Mesenchymal stem cell (in vitro differentiated cells and primary cell): ENCODE data around the gene LGR6.

Experiments
- DNase-seq: peaks from one replicate; pipeline ENCODE4 v3.0.0-alpha.2; 2013
- H2AFZ ChIP-seq: one replicate; pipeline ENCODE4 v1.6.1; 2013; ENCODE audit warnings: low read depth, mild to moderate bottlenecking, control low read depth, inconsistent platforms, low read length, moderate library complexity
- H2AK5ac ChIP-seq: 2 replicates; pipeline ENCODE4 v1.6.1; 2013; ENCODE audit warnings: low read length, moderate library complexity, mild to moderate bottlenecking, inconsistent platforms; ENCODE audit not compliant: severe bottlenecking
- H2BK120ac ChIP-seq: one replicate; pipeline ENCODE4 v1.6.1; 2013; ENCODE audit warnings: low read depth, mild to moderate bottlenecking, inconsistent platforms, low read length, moderate library complexity
- H2BK12ac ChIP-seq, 2 experiments: one replicate each; pipeline ENCODE4 v1.6.1; 2013; ENCODE audit warnings: inconsistent platforms in 2 of 2, low read length in 2 of 2, mild to moderate bottlenecking in 2 of 2, moderate library complexity in 2 of 2, control low read depth in 1 of 2
- H2BK15ac ChIP-seq: one replicate; pipeline ENCODE4 v1.6.1; 2013; ENCODE audit warnings: mild to moderate bottlenecking, low read depth, inconsistent platforms; ENCODE audit not compliant: poor library complexity, severe bottlenecking
- H2BK5ac ChIP-seq: 2 replicates; pipeline ENCODE4 v1.6.1; 2013; ENCODE audit warnings: low read depth, mild to moderate bottlenecking, low read length, control low read depth, inconsistent platforms; ENCODE audit not compliant: poor library complexity, severe bottlenecking
- H3K14ac ChIP-seq, 2 experiments: one replicate each; pipeline ENCODE4 v1.6.1; 2013; ENCODE audit warnings: inconsistent platforms in 2 of 2, low read length in 2 of 2, control low read depth in 1 of 2, mild to moderate bottlenecking in 1 of 2, moderate library complexity in 1 of 2
- H3K18ac ChIP-seq, 2 experiments: one replicate each; pipeline ENCODE4 v1.6.1; 2013; ENCODE audit warnings: inconsistent platforms in 2 of 2, low read length in 2 of 2, control low read depth in 1 of 2, low read depth in 1 of 2, mild to moderate bottlenecking in 1 of 2
- H3K23ac ChIP-seq, 2 experiments: one replicate each; pipeline ENCODE4 v1.6.1; 2013; ENCODE audit warnings: inconsistent platforms in 2 of 2, low read length in 2 of 2, mild to moderate bottlenecking in 2 of 2, moderate library complexity in 2 of 2, control low read depth in 1 of 2
- H3K27ac ChIP-seq: 2 replicates; pipeline ENCODE4 v1.5.1; 2013; ENCODE audit warnings: mild to moderate bottlenecking, moderate library complexity, low read length, control low read depth, inconsistent platforms; ENCODE audit not compliant: poor library complexity, severe bottlenecking
- H3K27me3 ChIP-seq, 2 experiments: 2 replicates each; pipeline versions ENCODE4 v1.6.1 to v1.7.0; 2013; ENCODE audit warnings: low read length in 2 of 2, mild to moderate bottlenecking in 2 of 2, moderate library complexity in 2 of 2, control low read depth in 1 of 2, inconsistent platforms in 1 of 2; ENCODE audit not compliant: control insufficient read depth in 1 of 2, insufficient read depth in 1 of 2
- H3K36me3 ChIP-seq, 2 experiments: 2 replicates each; pipeline versions ENCODE4 v1.6.1 to v1.7.0; 2013; ENCODE audit warnings: low read length in 2 of 2, control low read depth in 1 of 2, inconsistent platforms in 1 of 2, low read depth in 1 of 2, mild to moderate bottlenecking in 1 of 2; ENCODE audit not compliant: insufficient read depth in 2 of 2, control insufficient read depth in 1 of 2
- H3K4ac ChIP-seq, 2 experiments: one replicate each; pipeline ENCODE4 v1.6.1; 2013; ENCODE audit warnings: inconsistent platforms in 2 of 2, low read length in 2 of 2, mild to moderate bottlenecking in 2 of 2, moderate library complexity in 2 of 2, control low read depth in 1 of 2, low read depth in 1 of 2
- H3K4me1 ChIP-seq: 2 replicates; pipeline ENCODE4 v1.6.1; 2013; ENCODE audit warnings: low read depth, low read length, control low read depth; ENCODE audit not compliant: control insufficient read depth, insufficient read depth
- H3K4me2 ChIP-seq: 2 replicates; pipeline ENCODE4 v1.6.1; 2013; ENCODE audit warnings: low read length, mild to moderate bottlenecking, inconsistent platforms; ENCODE audit not compliant: poor library complexity, severe bottlenecking
- H3K4me3 ChIP-seq, 2 experiments: 2 replicates each; pipeline versions ENCODE4 v1.5.1 to v1.7.0; 2013; ENCODE audit warnings: low read length in 2 of 2, mild to moderate bottlenecking in 2 of 2, control low read depth in 1 of 2, low read depth in 1 of 2; ENCODE audit not compliant: insufficient read depth in 1 of 2
- H3K79me1 ChIP-seq: replicated peaks from 2 replicates; pipeline ENCODE4 v1.6.1; 2013; ENCODE audit warnings: mild to moderate bottlenecking, control low read depth, low read length, inconsistent platforms; ENCODE audit not compliant: poor library complexity, severe bottlenecking
- H3K9ac ChIP-seq: 2 replicates; pipeline ENCODE4 v1.7.0; 2013; ENCODE audit warnings: mild to moderate bottlenecking, low read length, moderate library complexity
- H3K9me3 ChIP-seq: 2 replicates; pipeline ENCODE4 v1.7.0; 2013; ENCODE audit warnings: mild to moderate bottlenecking, low read length; ENCODE audit not compliant: control insufficient read depth
- H4K8ac ChIP-seq: one replicate; pipeline ENCODE4 v1.6.1; 2013; ENCODE audit warnings: inconsistent platforms, mild to moderate bottlenecking, low read length, moderate library complexity
- H4K91ac ChIP-seq: one replicate; pipeline ENCODE4 v1.6.1; 2013; ENCODE audit warnings: mild to moderate bottlenecking, low read length, inconsistent platforms
- WGBS: methylation state at CpG from one replicate; pipeline ENCODE4 v1.1.7; 2013; ENCODE audit warnings: mixed read lengths; 5-methylcytosine and 5-hydroxymethylcytosine counted together

Gene LGR6

DNA sequence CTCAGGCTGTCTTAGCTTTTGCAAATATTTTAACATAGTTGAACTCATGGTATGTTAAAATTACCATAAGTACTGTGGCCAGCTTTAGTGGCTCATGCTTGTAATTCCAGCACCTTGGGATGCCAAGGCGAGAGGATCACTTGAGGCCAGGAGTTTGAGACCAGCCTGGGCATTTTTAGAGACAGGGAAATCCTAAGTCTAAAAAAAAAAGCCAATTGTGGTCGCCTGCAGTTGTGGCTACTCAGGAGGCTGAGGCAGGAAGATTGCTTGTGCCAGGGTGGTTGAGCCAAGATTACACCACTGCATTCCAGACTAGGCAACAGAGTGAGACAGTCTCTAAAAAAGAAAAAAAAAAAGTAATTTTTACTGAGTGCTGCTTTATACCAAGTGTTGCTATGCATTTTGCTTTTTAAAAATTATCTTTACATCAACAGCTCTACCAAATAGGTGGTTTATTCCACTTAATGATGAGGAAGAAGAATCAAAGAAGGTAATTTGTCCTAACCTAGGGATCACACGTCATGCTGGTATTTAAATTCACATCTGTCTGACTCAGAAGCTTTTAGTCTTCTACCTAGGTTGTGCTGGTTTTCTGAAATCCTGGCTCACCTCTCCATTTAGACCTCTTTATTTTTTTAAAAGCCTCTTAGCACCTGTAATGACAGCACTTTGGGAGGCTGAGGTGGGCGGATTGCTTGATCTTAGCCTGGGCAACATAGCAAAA is 171.7 kb downstream of the LGR6 start:
- no peaks in the 10 kb centered on the region for H3K36me3 ChIP-seq
- H4K91ac ChIP-seq = no peak overlapping the region
- no peak for DNase-seq
- H3K4ac ChIP-seq = no peak overlapping the region
- no peak overlapping the region for H2BK15ac ChIP-seq
- no peak overlapping the region for H3K18ac ChIP-seq
- H3K14ac ChIP-seq = no peak overlapping the region
- no peak overlapping the region for H2AK5ac ChIP-seq
- peak overlapping the region; percentile 38 for H3K9ac ChIP-seq
- no peak overlapping the region for H3K4me3 ChIP-seq
- H3K4me1 ChIP-seq = peaks cover 4% of the 10 kb centered on the region
- H2BK120ac ChIP-seq = no peak overlapping the region
- no peak overlapping the region for H3K4me2 ChIP-seq
- WGBS = 79% methylated on average over 4 of the region's 4 CpGs
- H2AFZ ChIP-seq = no peak overlapping the region
- H2BK12ac ChIP-seq = no peak overlapping the region
- no peak overlapping the region for H3K23ac ChIP-seq
- H3K9me3 ChIP-seq = no peaks in the 10 kb centered on the region
- no peak overlapping the region for H3K27ac ChIP-seq
- peaks cover 13% of the 10 kb centered on the region for H3K79me1 ChIP-seq
- no peak overlapping the region for H4K8ac ChIP-seq
- no peak overlapping the region for H2BK5ac ChIP-seq
- H3K27me3 ChIP-seq = no peaks in the 10 kb centered on the region

DNA sequence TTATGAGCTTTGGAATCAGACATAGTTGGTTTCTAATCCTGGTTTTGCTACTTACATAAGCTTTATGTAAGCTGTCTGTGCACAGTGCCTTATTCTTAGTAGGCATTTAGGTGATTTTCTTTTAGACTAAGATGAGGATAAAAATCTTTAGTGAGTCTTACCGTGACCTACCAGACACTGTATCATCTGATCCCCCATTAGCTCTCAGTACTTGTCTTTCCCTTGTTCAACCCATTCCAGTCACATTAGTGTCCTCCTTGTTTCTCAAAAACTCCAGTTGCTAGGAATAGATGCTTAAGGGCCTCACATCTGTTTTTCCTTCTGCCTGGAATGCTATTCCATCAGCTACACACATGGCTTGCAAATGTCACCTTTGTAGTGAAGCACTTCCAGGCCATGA is 173.7 kb downstream of the LGR6 start:
- H3K9me3 ChIP-seq = no peaks in the 10 kb centered on the region
- H2BK15ac ChIP-seq = no peak overlapping the region
- H4K8ac ChIP-seq = no peak overlapping the region
- no peaks in the 10 kb centered on the region for H3K27me3 ChIP-seq
- H3K9ac ChIP-seq = peak overlapping the region; percentile 23
- no peak overlapping the region for H3K23ac ChIP-seq
- H2BK5ac ChIP-seq = no peak overlapping the region
- peaks cover 11% of the 10 kb centered on the region for H3K79me1 ChIP-seq
- H2AFZ ChIP-seq = no peak overlapping the region
- H2AK5ac ChIP-seq = no peak overlapping the region
- H3K4me1 ChIP-seq = peaks cover 4% of the 10 kb centered on the region
- H3K14ac ChIP-seq = no peak overlapping the region
- H3K36me3 ChIP-seq = no peaks in the 10 kb centered on the region
- H3K18ac ChIP-seq = no peak overlapping the region
- H3K4ac ChIP-seq = no peak overlapping the region
- H3K4me2 ChIP-seq = no peak overlapping the region
- no peak overlapping the region for H2BK12ac ChIP-seq
- H4K91ac ChIP-seq = no peak overlapping the region
- DNase-seq = no peak
- H3K4me3 ChIP-seq = no peak overlapping the region
- H2BK120ac ChIP-seq = no peak overlapping the region
- H3K27ac ChIP-seq = no peak overlapping the region
- WGBS = 78% methylated on average over 1 of the region's 1 CpG
